GM18520 (cell line): ENCODE results near the gene NRXN3.

Experiments
- ATAC-seq: cut with Tn5 transposase; IDR thresholded peaks from one replicate; pipeline ENCODE4 v1.9.1; 2021; ENCODE audit not compliant: unreplicated experiment

The NRXN3 gene

DNA sequence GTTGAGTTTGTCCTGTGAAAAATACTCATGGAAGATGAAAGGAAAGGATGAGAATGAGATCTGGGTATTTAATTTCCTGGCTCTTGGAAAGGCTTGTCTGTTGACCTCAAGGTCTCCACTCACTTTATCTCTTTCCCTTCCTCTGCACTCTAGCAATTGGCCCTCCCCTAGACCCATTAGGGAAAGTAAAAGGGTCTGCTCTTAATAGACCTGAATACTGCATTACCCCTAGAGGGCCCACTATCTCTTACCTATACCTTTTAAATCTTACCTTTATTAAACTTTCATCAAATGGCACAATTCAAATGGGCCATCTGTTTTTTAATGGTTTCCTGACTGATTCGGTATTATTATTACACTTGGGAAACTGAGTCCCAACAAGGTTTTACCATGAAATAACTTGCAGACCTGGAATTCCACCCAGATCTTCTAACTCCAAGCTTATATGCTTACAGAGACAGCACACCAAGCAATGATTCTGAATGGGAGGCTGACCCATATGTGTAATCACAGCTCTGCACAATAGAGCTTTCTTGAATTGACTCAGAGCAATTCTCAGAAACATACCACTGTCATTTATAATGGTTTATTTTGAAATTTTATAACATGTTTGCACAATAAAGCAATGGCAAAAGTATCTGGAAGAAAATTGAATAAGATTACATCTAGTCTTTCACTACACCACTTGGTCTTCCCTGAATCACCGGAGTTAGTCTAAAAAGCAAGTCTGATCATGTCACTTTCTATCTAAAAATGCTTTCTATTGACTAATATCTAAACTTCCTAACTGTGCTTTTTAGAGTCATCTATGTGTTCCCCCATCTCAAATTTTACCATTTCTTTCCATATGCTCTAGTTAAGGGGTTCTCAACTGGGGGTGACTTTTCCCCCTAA is 618.5 kb downstream of the NRXN3 start:
- ATAC-seq: no peak

GRCh38 chr14:78790271-78790670 is 620.1 kb downstream of the NRXN3 start:
- ATAC-seq: no peak

GRCh38 chr14:78798757-78799156 is 628.6 kb downstream of the NRXN3 start:
- no peak for ATAC-seq

GRCh38 chr14:78805570-78805969 is 635.4 kb downstream of the NRXN3 start:
- ATAC-seq: no peak

DNA sequence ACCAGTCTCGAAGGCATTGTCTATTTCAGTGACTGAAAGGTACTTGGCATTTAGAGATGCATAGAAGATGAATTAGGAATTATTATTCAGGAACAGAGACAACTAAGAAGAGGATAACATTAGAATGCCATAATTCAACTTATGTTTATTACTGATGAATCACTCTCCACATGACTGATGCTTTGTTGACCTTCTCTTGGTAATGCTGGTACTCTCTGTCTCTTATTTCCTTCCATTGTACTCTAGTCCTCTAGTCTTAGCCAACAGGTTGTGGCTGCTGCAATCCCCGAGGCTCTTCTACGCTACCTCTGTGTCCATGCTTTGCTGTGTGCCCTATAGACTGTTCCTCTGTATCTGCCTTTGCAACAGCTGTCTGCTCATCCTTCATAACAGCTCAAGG is 652.9 kb downstream of the NRXN3 start:
- no peak for ATAC-seq

- no peak for ATAC-seq
Observed at GRCh38 chr14:78823516-78823915, 653.3 kb downstream of the NRXN3 start.

GRCh38 chr14:78829274-78829673 is 659.1 kb downstream of the NRXN3 start:
- ATAC-seq: no peak

- no peak for ATAC-seq
Observed at GRCh38 chr14:78834766-78835451, 664.7 kb downstream of the NRXN3 start.

GRCh38 chr14:78835909-78836308 is 665.7 kb downstream of the NRXN3 start:
- ATAC-seq: no peak

DNA sequence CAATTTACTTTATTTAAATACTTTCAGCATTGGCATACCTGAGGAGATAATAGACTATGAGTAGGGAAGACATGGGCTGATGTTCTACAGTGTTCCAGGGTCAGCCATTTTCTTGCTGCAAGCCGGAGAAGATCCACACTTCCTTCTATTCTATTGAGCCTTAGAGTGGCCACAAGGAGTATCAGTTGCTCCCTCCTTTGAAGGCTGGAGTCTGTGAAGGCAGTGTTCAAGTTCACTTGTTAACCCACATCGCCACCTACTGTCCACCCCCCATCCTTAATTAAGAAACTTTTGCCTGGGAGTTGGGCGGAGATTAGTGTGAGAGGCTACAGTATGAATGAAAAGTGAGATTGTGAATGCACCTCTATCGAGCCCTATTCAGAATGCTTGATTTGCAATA is 666.6 kb downstream of the NRXN3 start:
- no peak for ATAC-seq

GRCh38 chr14:78838959-78839358 is 668.8 kb downstream of the NRXN3 start:
- ATAC-seq: no peak

GRCh38 chr14:78840898-78841297 is 670.7 kb downstream of the NRXN3 start:
- ATAC-seq: no peak

GRCh38 chr14:78847801-78848200 is 677.6 kb downstream of the NRXN3 start:
- ATAC-seq: no peak

DNA sequence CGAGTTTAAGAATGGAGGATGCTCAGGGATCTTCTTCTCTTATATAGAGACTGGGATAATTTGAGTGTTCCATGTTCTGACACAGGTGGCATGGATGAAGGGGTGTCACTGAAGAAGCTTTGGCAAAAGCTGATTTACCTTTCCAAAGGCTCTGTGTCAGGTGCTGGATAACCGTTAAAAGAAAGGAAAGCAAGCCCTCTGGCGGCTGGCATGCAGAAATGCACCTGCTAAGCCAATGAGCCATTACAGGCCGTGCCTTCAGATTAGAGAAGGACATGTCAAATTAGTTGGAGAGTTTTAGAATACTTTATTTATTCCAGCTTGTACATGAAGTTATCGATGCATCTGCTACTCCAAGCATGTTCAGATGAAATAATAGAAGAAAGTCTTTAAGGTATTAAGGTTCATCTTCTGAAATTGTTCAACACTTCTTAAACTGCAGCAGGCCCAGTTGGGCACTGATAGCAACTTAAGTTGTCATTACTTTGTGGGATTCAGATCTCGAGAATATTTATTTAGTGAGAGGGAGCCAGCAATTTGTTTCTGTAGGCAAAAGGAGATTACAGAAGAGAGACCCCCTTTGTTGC is 678.2 kb downstream of the NRXN3 start:
- peak; percentile 64 for ATAC-seq

DNA sequence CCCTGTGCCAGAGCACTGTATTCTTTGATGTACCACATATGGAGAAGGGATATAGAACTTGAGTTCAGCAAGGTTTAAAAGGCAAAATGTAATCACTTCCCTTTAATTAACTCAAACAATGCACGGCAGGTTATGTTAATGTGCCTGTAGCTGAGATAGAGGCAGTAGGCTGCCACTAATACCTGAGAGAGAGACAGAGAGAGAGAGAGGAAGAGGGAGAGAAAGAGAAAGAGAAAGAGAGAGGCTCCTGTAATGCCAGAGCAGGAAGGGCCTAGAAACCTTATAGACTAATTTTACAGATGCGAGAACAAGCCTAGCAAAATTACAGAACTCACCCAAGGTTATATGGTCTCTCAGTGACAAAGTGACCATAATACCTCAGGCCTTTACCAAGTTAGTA is 679.8 kb downstream of the NRXN3 start:
- ATAC-seq: no peak

DNA sequence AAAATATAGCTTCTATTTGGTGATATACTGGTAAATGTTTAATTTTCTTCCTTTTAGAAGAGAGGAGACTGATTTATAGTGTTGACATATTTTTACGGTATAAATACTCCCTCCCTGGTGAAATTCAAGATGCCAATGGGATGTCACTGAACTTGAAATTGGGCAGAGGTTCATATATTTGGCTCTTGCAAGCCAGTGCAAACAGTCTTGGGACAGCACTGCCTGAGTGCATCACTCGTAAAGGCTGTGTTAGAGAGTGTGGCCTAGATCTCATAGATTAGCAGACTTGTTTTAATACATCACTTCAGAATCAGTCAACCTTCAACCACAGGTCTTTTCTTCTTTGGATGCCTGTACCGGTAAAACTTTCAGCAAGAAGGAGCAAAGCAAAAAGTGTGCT is 681.0 kb downstream of the NRXN3 start:
- no peak for ATAC-seq

DNA sequence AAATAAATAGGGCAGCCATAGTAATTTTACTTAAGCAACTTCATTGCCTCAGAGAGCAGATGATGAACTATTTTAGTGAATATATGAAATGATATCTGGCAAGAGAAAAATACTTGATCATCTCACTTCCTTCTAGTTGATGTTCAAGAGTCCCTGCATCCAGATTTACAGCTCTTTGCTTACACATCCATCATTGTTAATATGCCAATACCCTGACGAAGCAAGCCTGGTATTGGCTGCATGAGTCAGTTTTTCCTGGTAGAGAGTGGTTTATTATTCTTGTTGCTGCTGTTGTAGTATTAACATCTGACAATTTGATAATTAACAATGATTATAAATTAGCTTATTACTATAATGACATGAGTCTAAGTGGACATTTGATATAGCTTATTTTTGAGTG is 681.9 kb downstream of the NRXN3 start:
- ATAC-seq: no peak

DNA sequence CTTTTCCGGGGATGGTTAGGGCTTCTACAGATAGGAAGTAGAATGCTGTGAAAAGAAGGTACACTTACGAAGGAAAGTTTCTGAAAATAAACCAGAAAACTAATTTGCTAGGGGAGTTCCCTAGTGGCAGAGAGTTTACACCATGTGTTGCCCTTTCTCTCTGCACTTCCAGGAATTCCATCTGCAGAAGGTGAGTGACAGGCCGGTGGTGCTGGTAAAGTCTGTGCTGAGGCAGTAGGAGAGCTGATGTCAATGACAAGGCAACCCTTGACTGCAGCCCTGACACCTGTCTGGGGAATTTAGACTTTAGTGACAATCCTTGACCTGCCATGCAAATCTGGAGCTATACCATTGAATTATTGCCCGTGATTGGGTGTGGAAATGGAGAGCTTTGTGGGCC is 687.8 kb downstream of the NRXN3 start:
- no peak for ATAC-seq

DNA sequence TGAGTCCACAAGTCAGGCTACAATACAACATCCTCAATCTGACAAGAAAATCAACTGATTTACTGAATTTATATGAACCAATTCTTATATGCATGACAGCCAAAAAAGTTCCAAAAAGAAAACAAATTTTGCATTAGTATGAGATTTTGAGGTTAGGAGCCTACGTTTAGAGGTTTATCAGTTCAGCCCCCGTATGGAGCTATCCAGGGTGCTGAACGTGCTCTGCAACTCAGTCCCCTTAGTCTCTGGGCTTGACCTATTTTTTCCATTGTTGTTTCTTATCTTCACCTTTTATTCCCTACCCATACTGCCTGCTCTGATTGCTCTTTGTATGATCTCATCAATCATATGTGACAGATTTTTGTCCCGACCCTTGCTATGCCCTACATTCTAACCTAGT is 693.0 kb downstream of the NRXN3 start:
- no peak for ATAC-seq

DNA sequence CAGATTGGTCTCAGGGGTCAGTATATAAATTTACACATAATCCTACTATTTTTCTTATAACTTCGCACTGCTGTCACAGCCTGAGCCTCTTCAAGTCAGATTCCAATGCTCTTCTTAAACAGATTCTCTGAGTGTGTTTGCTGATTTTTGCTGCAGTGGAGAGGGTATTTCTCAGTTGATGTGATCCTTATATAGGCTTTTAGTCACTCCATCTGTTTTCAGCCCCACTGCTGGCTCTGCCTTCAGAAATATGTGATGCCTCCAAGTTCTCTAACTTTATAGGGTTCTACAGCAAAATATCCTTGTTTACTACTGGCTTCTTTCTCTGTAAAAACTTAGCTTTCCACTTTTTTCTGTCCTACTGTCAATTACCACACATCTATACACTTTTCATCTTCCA is 702.7 kb downstream of the NRXN3 start:
- ATAC-seq: no peak

DNA sequence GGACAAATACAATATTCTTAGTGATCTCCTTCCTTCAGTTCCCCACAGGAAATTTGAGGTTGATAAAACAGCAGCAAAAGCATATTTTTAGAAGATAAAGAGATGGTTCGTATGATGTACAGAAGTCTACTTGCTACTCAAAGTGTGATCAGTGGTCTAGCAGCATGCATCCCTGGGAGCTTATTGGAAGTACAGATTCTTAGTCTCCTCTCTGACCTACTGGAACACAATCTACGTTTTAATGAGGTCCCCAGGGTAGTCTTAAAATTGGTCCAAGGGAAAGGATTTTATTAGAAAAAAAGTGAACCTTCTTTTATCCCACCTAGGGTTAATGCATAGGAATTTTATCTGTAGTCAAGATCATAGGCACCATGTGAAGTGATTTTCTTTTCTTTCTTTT is 703.4 kb downstream of the NRXN3 start:
- no peak for ATAC-seq

DNA sequence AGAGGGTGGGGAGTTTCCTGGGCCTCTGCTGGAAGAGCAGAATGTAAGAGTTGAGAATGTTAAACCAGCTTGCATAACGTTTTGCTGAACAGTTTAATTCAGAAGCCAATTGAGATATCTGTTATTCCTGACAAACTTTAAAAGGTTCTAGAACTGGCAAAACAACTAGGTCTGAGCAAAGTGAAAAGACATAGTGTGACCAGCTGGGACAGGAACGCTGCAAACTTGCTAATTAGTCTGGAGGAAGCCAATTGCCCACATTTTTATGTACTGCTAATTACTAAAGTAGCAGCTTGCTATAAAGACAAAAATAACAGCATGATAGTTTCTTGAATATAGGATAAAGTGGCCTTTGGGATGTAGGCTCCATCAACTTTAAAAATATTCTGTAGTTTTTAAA is 704.9 kb downstream of the NRXN3 start:
- ATAC-seq: no peak
